LNCaP clone FGC (cell line): ENCODE measurements around the gene CENPVL1.

Experiments
- DNase-seq: peaks from one replicate; pipeline ENCODE4 v3.0.0-alpha.2; 2011; ENCODE audit warnings: low read depth
- H3K4me3 ChIP-seq: 2 replicates; pipeline ENCODE4 v1.5.1; 2011; ENCODE audit warnings: mild to moderate bottlenecking, low read depth, low read length, control low read depth
- TF ChIP-seq, protein P1 (sequence below): IDR thresholded peaks from 2 replicates; pipeline ENCODE4 v1.5.1; 2012; ENCODE audit warnings: mild to moderate bottlenecking; ENCODE audit not compliant: control insufficient read depth, insufficient read depth; ENCODE audit errors: extremely low read depth

Gene CENPVL1

DNA sequence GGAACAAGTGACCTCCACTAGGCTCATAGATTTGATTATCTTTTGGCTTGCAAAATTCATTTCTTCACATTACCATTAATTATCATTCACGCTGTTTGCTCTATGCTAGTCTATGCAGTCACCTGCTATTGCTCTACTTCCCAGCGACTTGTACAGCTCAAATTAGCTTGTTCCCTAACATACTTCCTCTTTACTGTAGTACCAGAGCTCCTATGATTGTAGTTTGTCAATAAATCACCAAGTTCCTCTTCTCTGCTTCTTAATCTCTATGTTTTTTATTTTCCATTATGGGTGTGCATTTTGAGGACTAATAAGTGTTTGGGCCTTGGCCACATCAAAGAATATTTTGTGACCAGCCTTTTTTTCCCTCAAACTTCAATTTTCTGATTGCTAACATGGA is 26.8 kb downstream of the CENPVL1 start:
- no peak for DNase-seq
- TF ChIP-seq, protein P1, sequence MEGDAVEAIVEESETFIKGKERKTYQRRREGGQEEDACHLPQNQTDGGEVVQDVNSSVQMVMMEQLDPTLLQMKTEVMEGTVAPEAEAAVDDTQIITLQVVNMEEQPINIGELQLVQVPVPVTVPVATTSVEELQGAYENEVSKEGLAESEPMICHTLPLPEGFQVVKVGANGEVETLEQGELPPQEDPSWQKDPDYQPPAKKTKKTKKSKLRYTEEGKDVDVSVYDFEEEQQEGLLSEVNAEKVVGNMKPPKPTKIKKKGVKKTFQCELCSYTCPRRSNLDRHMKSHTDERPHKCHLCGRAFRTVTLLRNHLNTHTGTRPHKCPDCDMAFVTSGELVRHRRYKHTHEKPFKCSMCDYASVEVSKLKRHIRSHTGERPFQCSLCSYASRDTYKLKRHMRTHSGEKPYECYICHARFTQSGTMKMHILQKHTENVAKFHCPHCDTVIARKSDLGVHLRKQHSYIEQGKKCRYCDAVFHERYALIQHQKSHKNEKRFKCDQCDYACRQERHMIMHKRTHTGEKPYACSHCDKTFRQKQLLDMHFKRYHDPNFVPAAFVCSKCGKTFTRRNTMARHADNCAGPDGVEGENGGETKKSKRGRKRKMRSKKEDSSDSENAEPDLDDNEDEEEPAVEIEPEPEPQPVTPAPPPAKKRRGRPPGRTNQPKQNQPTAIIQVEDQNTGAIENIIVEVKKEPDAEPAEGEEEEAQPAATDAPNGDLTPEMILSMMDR: no peak
- no peak overlapping the region for H3K4me3 ChIP-seq

DNA sequence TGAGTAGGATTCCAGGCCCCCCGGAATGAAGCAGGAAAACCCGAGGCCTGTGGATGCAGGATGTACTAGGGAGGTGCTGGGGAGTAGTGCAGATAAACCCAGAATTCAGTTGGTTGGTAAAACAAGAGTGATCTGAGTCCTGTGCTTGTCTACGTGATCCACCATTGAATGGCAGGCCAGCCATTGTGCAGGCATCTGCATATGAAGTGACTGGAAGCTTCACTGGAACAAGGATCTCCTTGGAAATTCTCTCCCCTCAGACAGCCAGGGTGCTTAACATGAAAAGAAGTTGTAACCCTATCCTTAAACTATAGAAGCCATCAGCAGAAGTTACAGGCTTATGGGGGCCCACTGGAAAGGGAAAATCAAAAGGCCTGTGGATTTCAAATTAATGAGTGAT is 32.3 kb downstream of the CENPVL1 start:
- TF ChIP-seq, protein P1: no peak
- peak overlapping the region; percentile 71 for H3K4me3 ChIP-seq
- no peak for DNase-seq

DNA sequence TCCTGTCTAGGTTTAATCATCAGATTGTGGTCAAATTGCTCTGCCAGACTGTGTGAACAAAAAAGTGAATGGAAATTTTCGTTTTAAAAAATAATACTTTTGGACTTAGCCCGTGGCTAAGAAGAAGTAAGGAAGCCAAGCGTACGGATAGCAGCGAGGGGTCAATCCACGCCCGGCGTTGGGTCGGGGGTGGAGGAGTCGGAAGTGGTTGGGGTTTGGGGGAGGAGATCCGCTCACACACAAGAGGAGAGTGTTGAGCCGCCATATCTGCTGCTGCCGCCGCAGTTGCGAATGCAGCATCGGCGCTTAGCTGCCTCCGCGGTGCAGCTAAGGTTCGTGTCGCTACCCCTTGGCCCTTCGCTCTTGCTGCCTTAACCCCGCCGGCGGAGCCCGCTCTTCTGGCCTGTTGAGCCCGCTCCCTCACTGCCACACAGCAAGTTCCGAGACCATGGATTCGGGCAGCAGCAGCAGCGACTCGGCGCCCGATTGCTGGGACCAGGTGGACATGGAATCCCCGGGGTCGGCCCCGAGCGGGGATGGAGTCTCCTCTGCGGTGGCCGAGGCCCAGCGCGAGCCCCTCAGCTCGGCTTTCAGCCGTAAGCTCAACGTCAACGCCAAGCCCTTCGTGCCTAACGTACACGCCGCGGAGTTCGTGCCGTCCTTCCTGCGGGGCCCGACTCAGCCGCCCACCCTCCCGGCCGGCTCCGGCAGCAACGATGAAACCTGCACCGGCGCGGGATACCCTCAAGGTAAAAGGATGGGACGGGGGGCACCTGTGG is 33.1 kb downstream of the CENPVL1 start, which contains the start of gene GSPT2:
GSPT2 (plus strand) TSS at position 264 of the 779 bp plus-strand sequence; CDS start at position 449, 185 bp downstream.
- H3K4me3 ChIP-seq: peak within 1 kb of the TSS; percentile 71
- TF ChIP-seq, protein P1: no peak
- peak; percentile 13 for DNase-seq

DNA sequence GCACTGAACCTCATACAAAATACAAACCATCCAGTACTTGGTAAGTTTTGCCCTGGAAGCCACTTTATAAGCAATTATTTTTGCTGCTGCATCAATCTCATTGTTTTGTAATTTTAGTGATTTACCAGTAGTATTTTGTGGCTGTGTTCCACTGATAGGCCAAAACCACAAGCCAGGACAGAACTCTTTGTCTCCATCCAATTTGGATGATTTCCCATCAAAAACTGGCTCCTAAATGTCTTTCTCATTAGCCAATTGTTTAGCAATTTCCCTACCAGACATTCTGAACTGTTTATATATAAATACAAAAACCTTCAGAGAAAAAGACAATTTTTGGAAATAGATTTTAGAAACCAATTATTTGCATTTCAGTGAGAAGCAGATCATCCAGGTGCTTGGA is 37.4 kb downstream of the CENPVL1 start:
- TF ChIP-seq, protein P1: no peak
- no peak overlapping the region for H3K4me3 ChIP-seq
- DNase-seq: no peak

DNA sequence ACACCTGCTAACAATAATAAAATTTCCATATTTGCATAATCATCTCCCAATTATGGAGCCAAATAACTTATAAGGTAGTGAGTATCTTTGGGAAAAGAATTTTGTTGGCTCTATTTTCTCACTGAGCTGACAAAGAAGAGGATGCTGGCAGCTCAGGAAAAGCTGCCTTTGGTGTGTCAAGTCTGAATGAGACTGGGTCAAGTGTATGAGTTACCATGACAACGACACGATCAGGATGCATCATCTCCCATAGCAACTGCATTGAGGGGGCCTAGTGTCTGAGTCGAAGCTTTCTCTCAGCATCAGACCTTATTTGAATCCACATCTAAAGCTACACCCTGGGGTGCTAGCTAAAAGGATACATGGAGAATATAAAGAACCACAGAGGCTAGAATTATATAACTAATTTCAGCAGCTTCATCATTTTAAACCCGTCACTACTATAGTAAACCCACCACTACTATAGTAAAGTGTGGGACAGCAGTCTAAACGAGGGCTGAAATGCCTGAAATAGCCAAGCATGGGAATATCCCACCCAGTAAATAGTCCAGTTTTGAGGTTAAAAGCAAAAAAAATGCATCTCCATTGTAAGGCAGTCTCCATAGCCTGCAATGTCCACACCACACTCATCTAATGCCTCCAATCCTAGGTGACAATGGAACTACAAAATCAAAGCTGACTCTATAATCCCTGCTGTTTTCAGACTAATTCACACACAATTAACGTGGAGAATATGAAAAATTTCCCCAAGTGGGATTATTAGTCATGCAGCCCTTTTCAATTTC is 48.9 kb downstream of the CENPVL1 start:
- DNase-seq: no peak
- H3K4me3 ChIP-seq: no peak overlapping the region
- TF ChIP-seq, protein P1: no peak

DNA sequence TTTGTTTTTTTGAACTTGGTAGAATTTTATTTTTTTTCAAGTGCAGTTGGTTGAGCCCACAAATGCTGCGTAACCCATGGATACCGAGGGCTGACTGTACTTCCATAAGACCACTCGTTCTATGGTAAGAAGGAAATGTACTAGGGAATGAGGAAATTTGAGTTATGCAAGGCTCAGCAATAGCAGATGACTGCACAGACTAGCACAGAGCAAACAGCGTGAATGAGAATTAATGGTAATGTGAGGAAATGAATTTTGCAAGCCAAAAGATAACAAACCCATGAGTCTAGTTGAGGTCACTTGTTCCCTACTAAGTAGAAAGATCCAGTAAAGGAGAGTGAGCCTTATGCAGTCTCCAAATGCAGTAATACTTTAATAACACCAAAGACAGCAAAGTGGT is 50.3 kb downstream of the CENPVL1 start:
- TF ChIP-seq, protein P1: no peak
- H3K4me3 ChIP-seq: no peak overlapping the region
- DNase-seq: no peak
